Stimulated activated CD8-positive, alpha-beta memory T cell treated with anti-CD3 and anti-CD28 coated beads, Interleukin-15, amount 100 ng/mL, for 4 hours (primary cell): Measurements from ENCODE around the gene GPR158.

ENCODE experiments used
- DNase-seq, 2 donors: peaks; one replicate each; pipeline ENCODE4 v3.0.0-alpha.2; 2020; ENCODE audit warnings: low read depth in 2 of 2

The GPR158 gene

DNA sequence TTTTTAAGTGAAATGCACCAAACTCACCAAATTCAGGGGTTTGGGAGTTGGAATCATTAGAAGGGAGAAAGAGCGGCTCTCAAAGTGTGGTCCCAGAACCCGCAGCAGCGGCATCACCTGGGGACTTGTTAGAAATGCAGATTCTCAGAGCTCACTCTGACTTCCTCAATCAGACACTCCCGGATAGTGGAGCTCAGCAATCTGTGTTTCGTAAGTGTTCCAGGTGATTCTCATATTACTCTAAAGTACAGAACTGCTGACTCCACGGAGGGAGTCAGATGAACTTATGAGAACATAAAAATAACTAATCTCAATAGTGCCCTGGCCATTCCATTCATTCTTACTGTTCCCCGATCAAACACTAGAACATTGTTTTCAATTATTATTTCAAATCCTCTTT lies 400.5 kb downstream of the GPR158 start:
- no peak for DNase-seq

DNA sequence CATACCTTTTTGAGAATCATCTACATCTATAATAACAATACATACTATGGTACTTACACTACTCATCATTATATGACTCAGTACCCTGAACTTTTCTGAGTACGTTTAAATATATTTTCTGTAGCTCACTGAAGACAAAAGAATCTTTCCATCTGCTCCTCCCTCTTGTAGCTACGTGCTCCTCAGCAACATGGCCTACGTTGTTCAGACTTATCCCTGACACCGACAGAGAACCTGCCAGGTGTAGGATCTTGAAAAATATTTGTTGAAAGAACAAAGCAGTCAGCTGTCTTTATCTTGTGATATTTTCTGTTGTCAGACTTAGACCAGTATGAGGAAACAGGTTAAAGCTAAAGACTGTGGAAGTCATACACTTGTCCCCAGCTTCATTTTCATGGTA lies 403.3 kb downstream of the GPR158 start:
- DNase-seq, result no peak

DNA sequence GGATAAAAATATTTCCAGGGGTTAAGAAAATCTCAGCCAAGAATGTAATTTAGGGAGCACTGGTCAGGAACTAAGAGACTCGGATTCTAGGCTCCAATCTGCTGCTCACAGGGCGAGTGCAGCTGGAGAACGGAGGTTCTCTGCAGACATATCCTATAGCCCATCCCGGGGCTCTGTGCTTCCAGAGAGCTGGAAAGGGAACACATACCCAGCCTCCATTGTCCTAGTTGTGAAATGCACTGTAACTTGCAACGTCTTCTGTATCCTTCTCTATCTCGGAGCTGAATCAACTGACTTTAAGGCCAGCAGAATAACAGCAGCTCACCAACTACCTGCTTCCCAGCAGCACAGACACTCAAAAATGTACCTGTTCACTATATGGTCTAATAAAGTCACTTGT lies 408.2 kb downstream of the GPR158 start:
- no peak for DNase-seq

DNA sequence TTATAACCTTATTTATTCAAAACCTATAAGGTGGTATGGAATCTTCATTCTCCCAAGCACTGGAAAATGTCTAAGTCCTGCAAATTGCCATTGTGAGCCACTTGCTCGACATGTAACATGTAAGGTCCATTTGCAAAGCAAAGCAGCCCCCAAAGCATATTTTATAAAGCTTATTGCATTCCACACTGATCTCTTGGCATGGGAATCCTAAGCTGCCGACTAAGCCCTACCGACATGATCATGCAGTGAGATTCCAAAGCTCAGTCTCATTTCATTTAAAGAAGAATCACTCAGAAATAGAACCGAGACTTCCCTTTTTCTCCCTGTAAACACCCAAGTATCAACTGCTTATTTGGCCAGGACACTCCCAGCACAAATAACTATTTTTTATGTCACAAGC lies 425.9 kb downstream of the GPR158 start:
- no peak for DNase-seq

DNA sequence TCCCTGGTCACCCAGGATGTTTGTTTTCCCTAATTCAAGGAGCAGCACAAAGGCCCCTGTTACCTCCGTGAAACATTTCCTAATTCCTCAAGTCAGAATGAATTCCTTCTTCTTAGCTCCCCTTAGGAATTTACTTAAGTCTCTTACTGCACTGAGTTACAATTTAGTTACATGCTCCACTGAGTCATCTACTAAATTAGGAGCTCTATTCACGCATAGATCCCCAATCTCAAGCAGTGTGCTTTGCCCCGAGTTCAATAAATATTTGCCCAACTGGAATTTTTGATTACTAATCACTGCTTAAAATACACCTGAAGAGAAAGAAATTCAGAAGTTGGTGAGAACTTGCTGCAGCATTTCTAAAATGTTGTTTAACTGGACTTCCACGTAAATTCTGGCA lies 429.8 kb downstream of the GPR158 start:
- no peak for DNase-seq

DNA sequence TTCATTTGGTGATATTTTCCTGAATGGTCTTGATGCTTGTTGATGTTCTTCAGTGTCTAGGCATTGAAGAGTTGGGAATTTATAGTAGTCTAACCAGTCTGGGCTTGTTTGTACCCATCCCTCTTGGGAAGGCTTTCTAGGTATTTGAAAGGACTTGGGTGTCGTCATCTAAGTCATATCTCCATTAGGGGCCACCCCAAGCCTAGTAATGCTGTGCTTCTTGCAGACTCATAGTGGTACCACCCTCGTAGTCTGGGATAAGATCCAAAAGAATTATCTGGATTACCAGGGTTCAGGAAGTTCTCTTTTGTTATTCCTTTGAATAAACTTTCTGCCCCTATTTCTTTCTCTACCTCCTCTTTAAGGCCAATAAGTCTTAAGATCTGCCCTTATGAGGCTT lies 439.9 kb downstream of the GPR158 start:
- DNase-seq, result no peak

DNA sequence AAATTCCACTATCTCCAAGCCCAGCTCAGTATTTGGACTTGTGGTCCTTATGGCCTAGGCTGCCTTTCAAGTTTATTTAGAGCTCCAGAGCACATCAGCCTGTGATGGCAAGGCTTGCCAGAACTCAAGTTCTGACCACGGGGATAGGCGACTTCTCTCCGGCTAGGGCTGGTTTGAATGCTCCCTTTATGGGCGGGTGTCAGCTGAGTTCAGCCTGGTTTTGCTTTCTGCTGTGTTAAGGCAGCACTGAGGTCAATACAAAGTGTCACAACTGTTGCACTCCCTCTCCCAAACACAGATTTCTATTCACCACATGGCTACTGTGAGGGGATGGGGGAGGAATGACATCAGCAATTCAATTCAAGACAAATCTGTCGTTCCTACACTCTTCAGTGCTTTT lies 441.1 kb downstream of the GPR158 start:
- no peak for DNase-seq

DNA sequence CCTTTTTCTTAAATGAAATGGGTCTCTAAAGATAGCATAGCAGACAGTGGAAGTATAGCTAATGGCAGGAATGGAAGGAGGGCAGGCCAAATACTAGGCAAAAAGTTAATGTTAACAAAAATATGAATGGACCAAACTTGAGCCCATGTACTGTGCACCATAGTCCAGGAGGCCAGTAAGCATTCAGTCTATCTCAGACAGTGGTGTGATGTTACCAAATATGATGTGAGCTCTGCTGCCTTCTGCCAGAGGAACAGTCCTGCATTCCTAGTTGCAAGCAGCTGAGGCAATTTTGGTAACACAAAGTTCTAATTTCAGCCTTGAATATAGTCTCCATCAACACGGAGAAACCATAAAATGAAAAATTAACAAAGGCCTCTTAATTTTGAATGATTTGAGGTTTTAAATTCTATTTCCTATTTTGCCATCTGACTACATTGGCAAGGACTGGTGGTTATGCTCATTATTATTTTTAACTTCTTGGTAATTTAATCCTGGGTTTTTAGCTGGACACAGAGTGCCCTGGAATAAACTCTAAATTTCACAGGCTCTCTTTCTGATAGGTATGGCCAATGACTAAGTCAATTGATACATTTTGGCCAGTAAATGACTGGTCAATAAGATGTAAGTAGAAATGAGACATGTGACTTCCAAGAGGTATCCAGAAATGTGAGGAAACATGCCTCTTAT lies 442.2 kb downstream of the GPR158 start:
- no peak for DNase-seq

DNA sequence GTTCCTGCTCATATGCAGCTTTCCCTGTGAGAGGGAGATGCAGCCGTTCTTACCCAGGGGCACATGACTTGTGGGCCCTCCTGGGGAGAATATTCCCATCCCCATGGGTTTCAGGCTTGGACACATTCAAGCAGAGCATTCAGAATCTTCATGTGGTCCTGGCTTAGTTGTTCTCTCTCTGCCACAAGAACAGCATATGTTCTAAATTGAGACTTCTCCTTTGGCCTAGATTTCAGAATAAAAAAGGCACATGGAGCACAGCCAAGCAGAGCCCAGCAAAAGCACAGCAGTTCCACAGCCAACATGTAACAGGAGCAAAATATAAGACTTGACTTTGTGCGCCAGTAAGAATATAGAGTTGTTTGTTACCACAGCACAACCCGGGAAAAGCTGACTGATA lies 452.8 kb downstream of the GPR158 start:
- DNase-seq, result no peak

DNA sequence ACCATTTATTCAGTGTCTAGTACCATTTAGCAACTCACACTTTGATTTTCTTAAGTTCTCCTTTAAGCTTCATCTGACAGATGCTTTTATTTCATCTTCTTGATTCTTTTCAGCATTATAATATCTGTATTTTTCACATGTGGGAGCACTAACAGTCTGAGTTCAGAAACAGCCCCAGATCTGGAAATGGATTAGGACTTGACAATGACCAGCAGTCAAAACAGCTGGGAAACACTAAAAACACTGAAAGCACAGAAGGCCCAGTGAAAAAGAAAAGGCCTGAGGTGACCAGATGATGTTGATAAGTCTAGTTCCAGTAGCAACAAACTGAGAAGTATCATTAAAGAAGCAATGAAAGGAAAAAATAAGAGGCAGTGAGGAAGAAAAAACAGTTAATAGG lies 454.5 kb downstream of the GPR158 start:
- DNase-seq, result no peak

DNA sequence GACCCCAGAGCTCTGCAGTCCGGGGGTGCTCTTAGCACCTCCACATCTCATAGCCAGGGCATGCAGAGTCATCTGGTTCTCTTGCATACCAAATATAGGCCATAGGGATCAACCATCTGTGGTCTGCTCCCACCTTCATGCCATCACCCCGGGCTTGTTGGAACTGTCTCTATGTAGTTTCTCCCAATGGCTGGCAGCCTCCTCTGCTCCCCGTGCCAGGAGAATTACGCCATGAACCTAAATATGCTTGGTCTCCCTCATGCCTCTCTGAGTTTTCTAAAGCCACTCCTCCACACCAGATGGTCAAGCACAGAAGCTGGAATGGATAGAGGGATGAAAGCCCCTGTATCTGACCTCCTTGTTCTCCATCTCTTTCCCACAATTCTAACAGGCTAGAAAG lies 456.7 kb downstream of the GPR158 start:
- DNase-seq, result no peak

DNA sequence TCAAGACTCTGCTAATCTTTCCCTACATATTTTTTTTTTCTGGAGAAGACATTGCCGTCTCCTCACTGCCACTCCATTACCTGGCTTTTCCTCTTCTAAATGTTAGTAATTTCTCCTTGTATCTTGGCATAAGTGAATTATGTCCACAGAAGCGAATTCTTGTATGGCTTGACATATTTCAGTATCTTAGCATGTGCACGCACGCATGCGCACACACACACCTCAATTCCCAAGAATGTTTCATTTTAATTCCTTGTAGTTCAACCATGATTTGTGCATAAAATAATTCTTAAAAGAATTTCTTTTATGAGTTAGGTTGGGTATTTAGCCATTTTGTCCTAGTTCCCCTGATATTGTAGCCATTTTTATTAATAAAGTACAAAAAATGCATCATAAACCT lies 458.0 kb downstream of the GPR158 start:
- no peak for DNase-seq

DNA sequence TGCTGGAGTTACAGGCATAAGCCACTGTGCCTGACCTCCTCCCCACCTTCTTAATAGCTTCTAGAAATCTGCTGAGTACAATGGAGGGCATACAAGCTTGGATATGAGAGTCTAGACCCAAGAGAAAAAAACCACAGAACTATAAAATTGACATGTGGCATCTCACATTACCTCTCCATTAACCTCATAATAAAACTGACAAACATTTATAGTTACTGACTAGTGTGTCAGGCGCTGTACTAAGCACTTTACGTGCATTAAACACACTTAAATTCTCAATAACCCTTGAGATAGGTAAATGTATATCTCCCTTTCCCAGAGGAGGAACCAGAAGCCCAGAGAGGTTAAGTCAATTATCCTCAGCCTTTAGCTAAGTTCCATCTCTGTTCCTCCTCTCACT lies 458.7 kb downstream of the GPR158 start:
- DNase-seq, result no peak

DNA sequence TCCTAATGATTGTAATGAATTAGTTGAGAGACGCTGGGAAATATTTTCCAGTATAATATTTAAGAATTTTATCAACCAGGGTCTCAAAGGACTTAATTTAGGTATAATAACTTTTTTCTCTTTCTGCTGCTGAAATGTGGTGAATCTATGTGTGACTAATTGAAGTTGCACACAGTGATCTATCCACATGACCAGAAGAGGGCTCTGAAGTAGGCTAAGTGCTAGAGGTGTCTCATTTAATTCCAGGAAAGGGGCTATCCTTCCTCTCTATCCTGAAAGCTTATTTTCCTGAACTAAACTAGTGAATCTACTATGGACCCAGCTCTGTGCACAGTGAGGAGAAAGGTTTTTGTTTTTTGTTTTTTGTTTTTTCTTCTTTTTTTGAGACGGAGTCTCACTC lies 464.8 kb downstream of the GPR158 start:
- no peak for DNase-seq

DNA sequence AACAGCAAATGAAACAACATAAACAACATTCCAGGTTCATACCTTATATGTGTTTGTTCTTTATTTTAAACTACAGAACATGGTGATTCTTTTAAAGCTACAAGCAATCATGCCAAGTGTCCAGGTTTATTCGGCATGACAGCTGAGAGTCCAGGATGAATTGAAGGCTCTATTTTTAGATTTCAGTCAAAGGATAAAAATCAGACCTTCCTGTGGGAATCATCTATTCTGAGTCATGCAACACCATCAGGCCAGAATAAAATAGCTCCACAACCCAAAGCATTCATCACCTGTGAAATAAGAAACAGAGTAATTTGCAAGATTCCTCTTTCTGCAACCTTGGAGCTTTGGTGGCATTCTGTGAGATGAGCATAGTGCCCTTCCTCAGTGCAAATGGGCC lies 466.8 kb downstream of the GPR158 start:
- DNase-seq, result no peak

DNA sequence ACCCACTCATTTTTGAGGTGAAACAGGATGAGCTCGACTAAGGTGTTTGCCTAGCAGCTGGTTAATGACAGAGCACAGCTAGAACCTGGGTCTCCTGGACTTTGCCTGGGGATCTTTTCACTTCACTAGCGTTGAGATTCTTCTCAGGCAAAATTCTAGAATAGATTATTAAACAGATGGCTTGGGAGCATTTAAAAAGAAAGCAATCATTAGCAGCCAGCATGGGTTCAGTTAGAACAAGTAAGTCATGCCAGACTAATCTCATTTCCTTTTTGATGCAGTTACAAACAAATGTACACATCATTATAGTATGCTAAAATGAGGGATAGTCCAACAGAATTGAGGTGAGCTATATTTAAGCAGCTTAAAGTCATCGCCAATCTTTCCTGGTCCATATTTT lies 467.9 kb downstream of the GPR158 start:
- no peak for DNase-seq

DNA sequence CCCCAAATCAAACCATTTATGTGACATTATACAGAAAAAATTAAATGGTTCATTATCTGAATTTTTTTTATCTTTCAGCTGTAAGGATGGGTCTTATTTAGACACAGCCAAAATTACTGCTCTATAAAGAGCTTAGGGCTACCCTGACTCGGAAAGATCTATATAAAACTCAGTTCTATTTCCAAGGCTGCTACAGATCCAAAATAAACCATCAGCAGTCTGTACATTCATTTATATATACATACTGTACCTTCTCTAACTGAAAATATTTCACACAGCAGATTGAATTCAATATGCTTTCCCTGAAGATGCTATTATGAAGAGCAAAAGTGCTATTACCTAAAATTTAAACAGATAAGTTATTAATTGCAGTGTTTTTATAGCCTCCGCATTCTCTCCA lies 471.6 kb downstream of the GPR158 start:
- DNase-seq, result no peak

DNA sequence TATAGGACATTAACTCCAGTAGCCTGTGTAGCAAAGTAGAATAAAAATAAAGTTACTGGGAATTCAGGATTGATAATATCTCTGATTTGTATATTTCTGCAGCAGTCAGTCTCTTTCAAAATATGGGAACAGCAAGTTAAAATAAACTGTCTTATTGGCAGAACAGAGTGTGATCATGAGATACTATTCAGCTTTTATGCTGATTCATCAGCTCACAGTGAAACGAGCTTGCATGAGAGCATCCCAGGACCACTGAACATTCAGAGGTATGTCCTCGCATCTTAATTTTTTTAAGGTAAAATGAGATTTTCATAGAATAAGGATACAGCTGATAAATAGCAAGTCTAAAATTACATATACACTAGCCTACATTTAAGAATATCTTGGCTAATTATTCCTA lies 476.7 kb downstream of the GPR158 start:
- no peak for DNase-seq
